DND-41 (cell line): Measurements from ENCODE around the gene AMPH.

Source experiments
- ATAC-seq: fragments of 200-7000 bp; cut with Tn5 transposase; 3 replicates; pipeline ENCODE4 v1.9.1; 2021; ENCODE audit warnings: low read depth; ENCODE audit not compliant: insufficient read depth
- DNase-seq: peaks from one replicate; pipeline ENCODE4 v3.0.0-alpha.2; 2020
- H2AFZ ChIP-seq: 2 replicates; pipeline ENCODE4 v1.6.0; 2012; ENCODE audit warnings: low read depth, low read length
- H3K27ac ChIP-seq: 2 replicates; pipeline ENCODE4 v1.5.1; 2012; ENCODE audit warnings: low read length, inconsistent platforms
- H3K27me3 ChIP-seq: fragments of 200-600 bp; sonication (generic); 2 replicates; pipeline ENCODE4 v1.6.0; 2012; ENCODE audit warnings: low read length, mild to moderate bottlenecking, inconsistent platforms; ENCODE audit not compliant: insufficient read depth, poor library complexity
- H3K36me3 ChIP-seq: 2 replicates; pipeline ENCODE4 v1.5.1; 2012; ENCODE audit warnings: low read length, inconsistent platforms; ENCODE audit not compliant: insufficient read depth
- H3K4me1 ChIP-seq: 2 replicates; pipeline ENCODE4 v1.5.1; 2012; ENCODE audit warnings: mild to moderate bottlenecking, low read length; ENCODE audit not compliant: insufficient read depth
- H3K4me2 ChIP-seq: 2 replicates; pipeline ENCODE4 v1.6.0; 2012; ENCODE audit warnings: mild to moderate bottlenecking, moderate library complexity, low read length, inconsistent platforms; ENCODE audit not compliant: insufficient read depth
- H3K4me3 ChIP-seq, 2 experiments: fragments of 200-600 bp in 1 of 2; shearing (Covaris generic) in 1 of 2; 2 replicates each; pipeline ENCODE4 v1.5.1; 2012 to 2016; ENCODE audit warnings: inconsistent platforms in 2 of 2, low read length in 2 of 2, mild to moderate bottlenecking in 2 of 2, low read depth in 1 of 2, moderate library complexity in 1 of 2
- H3K79me2 ChIP-seq: 2 replicates; pipeline ENCODE4 v1.6.0; 2012; ENCODE audit warnings: low read length, inconsistent platforms; ENCODE audit not compliant: insufficient read depth
- H3K9ac ChIP-seq: 2 replicates; pipeline ENCODE4 v1.6.0; 2012; ENCODE audit warnings: low read depth, mild to moderate bottlenecking, inconsistent platforms, low read length, moderate library complexity
- H3K9me3 ChIP-seq: 2 replicates; pipeline ENCODE4 v1.5.1; 2012; ENCODE audit warnings: low read length, moderate library complexity, mild to moderate bottlenecking, inconsistent platforms; ENCODE audit not compliant: insufficient read depth, severe bottlenecking
- H4K20me1 ChIP-seq: 2 replicates; pipeline ENCODE4 v1.6.0; 2012; ENCODE audit warnings: low read length; ENCODE audit not compliant: insufficient read depth
- EZH2 ChIP-seq: IDR thresholded peaks from 3 replicates; pipeline ENCODE4 v1.6.1; 2012; ENCODE audit warnings: borderline replicate concordance, low read depth, mild to moderate bottlenecking, moderate library complexity, low read length, inconsistent platforms; ENCODE audit not compliant: severe bottlenecking
- TF ChIP-seq, protein P1 (sequence below): IDR thresholded peaks from 2 replicates; pipeline ENCODE4 v1.5.1; 2012; ENCODE audit warnings: borderline replicate concordance, low read length, moderate library complexity, mild to moderate bottlenecking; ENCODE audit not compliant: poor library complexity, severe bottlenecking; ENCODE audit errors: extremely low read depth

AMPH gene

DNA sequence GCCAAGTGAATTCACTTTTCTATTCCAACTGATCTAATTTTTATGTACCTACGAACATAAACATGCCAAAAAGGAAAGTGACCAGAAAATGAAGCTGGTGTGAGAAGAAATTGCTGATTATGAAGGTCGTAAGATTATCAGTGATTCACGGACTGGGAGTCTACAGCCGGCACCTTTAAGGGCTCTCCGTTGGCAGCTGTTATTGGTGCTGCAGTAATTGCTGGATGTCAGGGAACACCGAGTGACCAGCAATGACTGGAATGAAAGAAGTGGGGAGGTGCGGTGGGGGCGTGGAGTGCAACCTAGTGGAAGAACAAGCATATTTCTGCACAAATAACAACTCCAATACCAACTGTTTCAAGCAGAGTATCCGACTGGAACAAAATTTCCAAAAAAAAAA, 247.9 kb downstream of the AMPH start:
- no peak for DNase-seq
- H3K4me2 ChIP-seq, result no peak overlapping the region
- H3K27me3 ChIP-seq, result no peaks in the 10 kb centered on the region

DNA sequence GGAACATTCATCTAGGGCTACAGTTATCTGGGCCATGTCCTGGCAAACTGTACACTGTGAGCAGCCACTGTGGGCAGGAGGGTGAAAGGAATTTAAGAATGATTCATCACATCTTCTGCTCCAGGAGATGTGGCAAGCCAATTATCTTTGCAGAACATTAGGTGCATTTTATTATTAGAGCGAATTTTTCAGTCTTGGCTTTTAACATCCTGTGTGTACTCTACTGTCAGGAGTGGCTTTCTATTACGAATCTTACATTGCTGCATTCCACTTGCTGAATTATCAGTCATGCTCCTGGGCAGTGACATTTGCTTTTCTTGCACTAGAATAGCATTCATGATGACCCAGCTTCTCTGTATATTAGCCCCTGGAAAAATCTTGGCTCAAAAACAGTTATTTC, 248.5 kb downstream of the AMPH start:
- ATAC-seq (no peak), DNase-seq (no peak)
- H2AFZ ChIP-seq, result no peak overlapping the region
- no peaks in the 10 kb centered on the region for H3K9me3 ChIP-seq
- no peaks in the 10 kb centered on the region for H3K4me1 ChIP-seq
- H3K4me3 ChIP-seq, result no peak overlapping the region
- H4K20me1 ChIP-seq, result peaks cover 6% of the 10 kb centered on the region; the same call in 1 of the 2 replicates
- H3K4me2 ChIP-seq, result no peak overlapping the region
- no peak overlapping the region for H3K27ac ChIP-seq
- no peaks in the 10 kb centered on the region for H3K27me3 ChIP-seq
- H3K36me3 ChIP-seq, result peaks cover 28% of the 10 kb centered on the region
- TF ChIP-seq, protein P1, sequence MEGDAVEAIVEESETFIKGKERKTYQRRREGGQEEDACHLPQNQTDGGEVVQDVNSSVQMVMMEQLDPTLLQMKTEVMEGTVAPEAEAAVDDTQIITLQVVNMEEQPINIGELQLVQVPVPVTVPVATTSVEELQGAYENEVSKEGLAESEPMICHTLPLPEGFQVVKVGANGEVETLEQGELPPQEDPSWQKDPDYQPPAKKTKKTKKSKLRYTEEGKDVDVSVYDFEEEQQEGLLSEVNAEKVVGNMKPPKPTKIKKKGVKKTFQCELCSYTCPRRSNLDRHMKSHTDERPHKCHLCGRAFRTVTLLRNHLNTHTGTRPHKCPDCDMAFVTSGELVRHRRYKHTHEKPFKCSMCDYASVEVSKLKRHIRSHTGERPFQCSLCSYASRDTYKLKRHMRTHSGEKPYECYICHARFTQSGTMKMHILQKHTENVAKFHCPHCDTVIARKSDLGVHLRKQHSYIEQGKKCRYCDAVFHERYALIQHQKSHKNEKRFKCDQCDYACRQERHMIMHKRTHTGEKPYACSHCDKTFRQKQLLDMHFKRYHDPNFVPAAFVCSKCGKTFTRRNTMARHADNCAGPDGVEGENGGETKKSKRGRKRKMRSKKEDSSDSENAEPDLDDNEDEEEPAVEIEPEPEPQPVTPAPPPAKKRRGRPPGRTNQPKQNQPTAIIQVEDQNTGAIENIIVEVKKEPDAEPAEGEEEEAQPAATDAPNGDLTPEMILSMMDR, result no peak
- TF ChIP-seq EZH2, result no peak
- peaks cover 4% of the 10 kb centered on the region; the same call in 1 of the 2 replicates for H3K79me2 ChIP-seq
- H3K9ac ChIP-seq, result no peak overlapping the region

More for the DNA sequence above, 247.9 kb downstream of the AMPH start:
- H3K9me3 ChIP-seq, result no peaks in the 10 kb centered on the region
- ATAC-seq, result no peak
- no peak overlapping the region for H2AFZ ChIP-seq
- no peak overlapping the region for H3K4me3 ChIP-seq
- H3K27ac ChIP-seq, result no peak overlapping the region
- no peak overlapping the region for H3K9ac ChIP-seq
- H3K79me2 ChIP-seq, result peaks cover 4% of the 10 kb centered on the region; the same call in 1 of the 2 replicates
- no peaks in the 10 kb centered on the region for H3K4me1 ChIP-seq
- H3K36me3 ChIP-seq, result peaks cover 24% of the 10 kb centered on the region; the same call in 1 of the 2 replicates
- TF ChIP-seq EZH2, result no peak
- TF ChIP-seq, protein P1, result no peak
- peaks cover 5% of the 10 kb centered on the region; the same call in 1 of the 2 replicates for H4K20me1 ChIP-seq

DNA sequence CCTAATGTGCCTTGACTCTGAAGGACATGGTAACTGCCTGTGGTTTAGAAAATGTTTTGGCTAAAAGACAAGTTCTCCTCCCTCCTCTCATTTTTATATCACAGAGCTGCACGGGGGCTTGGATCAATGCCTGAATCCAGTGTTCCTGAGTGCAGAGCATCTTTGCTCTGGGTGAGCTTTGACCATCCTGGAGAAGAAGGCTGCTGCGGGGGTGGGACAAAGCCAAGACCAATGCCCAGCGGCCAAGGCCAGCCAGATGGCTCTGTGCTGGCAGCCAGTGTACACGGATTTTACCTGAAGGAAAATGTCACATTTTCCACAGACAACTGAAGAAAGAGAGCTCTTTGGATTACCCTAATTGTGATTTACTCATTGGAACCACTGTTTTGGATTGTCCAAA, 255.7 kb downstream of the AMPH start:
- Histone ChIP-seq H3K4me2 (no peak overlapping the region), H3K79me2 (peaks cover 60% of the 10 kb centered on the region), H3K27ac (no peak overlapping the region), H3K4me3 (no peak overlapping the region), H3K9ac (no peak overlapping the region), H3K27me3 (no peaks in the 10 kb centered on the region), H3K36me3 (peaks cover 73% of the 10 kb centered on the region), H4K20me1 (peaks cover 30% of the 10 kb centered on the region; the same call in 1 of the 2 replicates), H2AFZ (no peak overlapping the region), H3K9me3 (no peaks in the 10 kb centered on the region), H3K4me1 (no peaks in the 10 kb centered on the region)
- no peak for ATAC-seq
- DNase-seq, result no peak
- TF ChIP-seq, protein P1, result no peak
- no peak for TF ChIP-seq EZH2
